ENCODE measurements around the gene CCL14. TPM values are rescaled to one million over a fixed set of nuclear protein-coding genes. Genes with fewer than 3 reads are reported as not detected.

Gene CCL14
- total RNA-seq, 2 experiments from 2014 or later: not detected

- Mint-ChIP-seq H3K4me3 (no peak overlapping the region), H3K27ac (no peak overlapping the region), H3K27me3 (ENCODE audit: low read depth) (peaks cover 5% of the 10 kb centered on the region), H3K9me3 (ENCODE audit: insufficient read depth) (peaks cover 5% of the 10 kb centered on the region), H3K4me1 (ENCODE audit: low read depth) (no peaks in the 10 kb centered on the region), H3K36me3 (ENCODE audit: low read depth) (no peaks in the 10 kb centered on the region)
- no peak for ATAC-seq
- DNase-seq: no peak
- CTCF ChIA-PET: interaction anchor here (3.8 to 11.9 kb wide), 3 partner anchors 8 to 164 kb away, joined by 19 to 174 read pairs (median 20); no protein-coding TSS in a partner anchor
- POLR2A ChIA-PET: no interaction called here
Observed at GRCh38 chr17:35984140-35984539, 2.4 kb downstream of the CCL14 start.

DNA sequence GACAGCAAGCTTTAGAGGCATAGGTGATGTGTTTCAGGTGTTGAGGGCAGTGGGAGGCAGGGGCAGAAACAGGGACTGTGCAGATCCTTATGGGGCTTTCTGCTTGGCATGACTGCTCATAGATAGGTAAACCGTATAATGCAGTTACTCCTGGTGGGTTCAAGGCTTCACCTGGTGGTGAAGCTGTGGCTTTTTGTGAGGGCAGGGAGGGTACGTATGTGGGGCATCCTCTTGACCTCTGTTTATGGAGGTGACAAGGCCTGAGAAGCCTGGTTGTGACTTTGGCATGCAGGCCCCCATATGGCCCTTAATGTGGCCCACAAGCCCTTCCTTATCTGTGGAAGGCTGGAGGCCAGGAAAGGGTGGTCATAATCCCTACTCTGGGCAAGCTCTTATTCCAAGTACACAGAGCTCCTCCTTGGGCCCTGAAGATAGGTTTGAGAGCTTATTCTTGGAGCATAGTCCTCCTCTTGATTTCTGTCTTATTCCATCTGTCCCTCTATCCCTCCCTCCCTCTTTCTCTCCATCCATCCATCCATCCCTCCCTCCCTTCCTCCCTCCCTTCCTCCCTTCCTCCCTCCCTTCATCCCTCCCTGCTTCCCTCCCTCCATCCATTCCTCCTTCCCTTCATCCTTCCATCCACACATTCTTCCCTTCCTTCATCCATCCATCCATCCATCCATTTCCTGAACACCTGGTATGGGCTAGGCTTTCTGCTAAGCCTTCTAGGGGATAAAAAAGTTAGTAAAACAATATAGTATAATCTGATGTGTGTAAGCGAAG is 3.9 kb downstream of the CCL14 start:
- ATAC-seq: no peak
- H3K36me3 Mint-ChIP-seq (ENCODE audit: low read depth): no peaks in the 10 kb centered on the region
- peaks cover 7% of the 10 kb centered on the region for H3K27me3 Mint-ChIP-seq (ENCODE audit: low read depth)
- no peaks in the 10 kb centered on the region for H3K4me1 Mint-ChIP-seq (ENCODE audit: low read depth)
- H3K27ac Mint-ChIP-seq: no peak overlapping the region
- ChIA-PET CTCF (interaction anchor here (0.7 to 11.9 kb wide), 6 partner anchors 12 to 165 kb away, joined by 3 to 174 read pairs (median 9); no protein-coding TSS in a partner anchor), POLR2A (no interaction called here)
- no peak overlapping the region for H3K4me3 Mint-ChIP-seq
- no peak for DNase-seq
- H3K9me3 Mint-ChIP-seq (ENCODE audit: insufficient read depth): no peaks in the 10 kb centered on the region

DNA sequence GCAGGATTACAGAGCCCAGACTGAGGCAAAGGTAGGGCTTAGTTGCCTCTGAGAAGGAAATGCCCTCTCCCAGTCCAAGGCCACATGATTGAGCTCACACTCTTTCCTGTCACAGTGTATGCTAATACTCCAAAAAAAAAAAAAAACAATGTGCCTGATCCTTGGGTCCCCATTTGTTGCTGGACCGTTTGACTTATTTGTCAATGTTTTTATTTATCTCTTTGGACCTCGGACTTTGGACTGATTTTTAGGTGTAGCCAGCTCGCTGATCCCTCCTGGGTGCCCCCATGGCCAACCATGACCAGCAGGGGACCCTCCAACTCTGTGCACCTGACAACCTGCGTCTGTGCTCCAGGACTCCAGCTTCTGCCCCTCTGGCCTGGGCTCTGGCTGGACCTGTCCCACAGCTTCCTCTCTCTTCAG is 4.6 kb downstream of the CCL14 start:
- Mint-ChIP-seq H3K4me3 (no peak overlapping the region), H3K9me3 (ENCODE audit: insufficient read depth) (no peaks in the 10 kb centered on the region), H3K27ac (no peak overlapping the region), H3K36me3 (ENCODE audit: low read depth) (no peaks in the 10 kb centered on the region), H3K27me3 (ENCODE audit: low read depth) (peaks cover 7% of the 10 kb centered on the region), H3K4me1 (ENCODE audit: low read depth) (no peaks in the 10 kb centered on the region)
- ATAC-seq: no peak
- ChIA-PET POLR2A (interaction anchor here (0.5 kb wide), 1 partner anchor 20 kb away, joined by 3 read pairs; no protein-coding TSS in a partner anchor), CTCF (interaction anchor here (1.1 to 11.9 kb wide), 5 partner anchors 12 to 166 kb away, joined by 5 to 174 read pairs (median 13); no protein-coding TSS in a partner anchor)
- no peak for DNase-seq

DNA sequence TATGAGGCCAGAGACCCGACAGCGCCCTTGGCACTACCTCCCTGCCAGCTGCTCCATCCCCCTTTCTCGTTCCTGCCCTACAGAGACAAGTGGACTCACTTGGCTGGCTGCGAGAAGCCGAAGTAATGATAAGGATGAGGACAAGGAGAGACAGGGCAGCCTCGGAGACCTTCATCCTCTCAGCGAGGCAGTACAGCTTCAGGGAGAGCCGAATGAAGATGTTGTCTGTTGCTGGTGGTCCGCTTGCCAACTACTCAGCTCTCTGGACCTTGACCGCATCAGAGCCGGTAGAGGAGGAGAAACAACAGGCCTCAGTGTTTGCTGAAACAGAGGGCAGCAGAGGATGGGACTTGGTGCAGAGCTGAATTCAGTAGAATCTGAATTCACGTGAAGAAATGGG is 5.3 kb downstream of the CCL14 start, which contains the start of gene CCL16:
CCL16 (minus strand) TSS at position 252 of the 400 bp plus-strand sequence; CDS start at position 175, 77 bp downstream.
- Mint-ChIP-seq H3K4me3 (no peak within 1 kb of the TSS), H3K9me3 (ENCODE audit: insufficient read depth) (no peaks in the 10 kb centered on the region), H3K27ac (no peak within 1 kb of the TSS), H3K4me1 (ENCODE audit: low read depth) (no peaks in the 10 kb centered on the region), H3K27me3 (ENCODE audit: low read depth) (peaks cover 9% of the 10 kb centered on the region), H3K36me3 (ENCODE audit: low read depth) (no peaks in the 10 kb centered on the region)
- ChIA-PET POLR2A (interaction anchor here (0.5 kb wide), 1 partner anchor 19 kb away, joined by 3 read pairs; no protein-coding TSS in a partner anchor), CTCF (interaction anchor here (1.2 to 11.9 kb wide), 4 partner anchors 12 to 167 kb away, joined by 5 to 174 read pairs (median 16); no protein-coding TSS in a partner anchor)
- ATAC-seq (no peak), DNase-seq (no peak)

GRCh38 chr17:35978346-35978745 is 8.2 kb downstream of the CCL14 start:
- Mint-ChIP-seq H3K4me1 (ENCODE audit: low read depth) (no peaks in the 10 kb centered on the region), H3K4me3 (no peak overlapping the region), H3K27ac (no peak overlapping the region), H3K36me3 (ENCODE audit: low read depth) (no peaks in the 10 kb centered on the region), H3K27me3 (ENCODE audit: low read depth) (peaks cover 6% of the 10 kb centered on the region), H3K9me3 (ENCODE audit: insufficient read depth) (no peaks in the 10 kb centered on the region)
- ChIA-PET CTCF (interaction anchor here (1.5 to 11.9 kb wide), 3 partner anchors 10 to 170 kb away, joined by 4 to 174 read pairs (median 9); no protein-coding TSS in a partner anchor), POLR2A (no interaction called here)
- ATAC-seq (no peak), DNase-seq (no peak)

DNA sequence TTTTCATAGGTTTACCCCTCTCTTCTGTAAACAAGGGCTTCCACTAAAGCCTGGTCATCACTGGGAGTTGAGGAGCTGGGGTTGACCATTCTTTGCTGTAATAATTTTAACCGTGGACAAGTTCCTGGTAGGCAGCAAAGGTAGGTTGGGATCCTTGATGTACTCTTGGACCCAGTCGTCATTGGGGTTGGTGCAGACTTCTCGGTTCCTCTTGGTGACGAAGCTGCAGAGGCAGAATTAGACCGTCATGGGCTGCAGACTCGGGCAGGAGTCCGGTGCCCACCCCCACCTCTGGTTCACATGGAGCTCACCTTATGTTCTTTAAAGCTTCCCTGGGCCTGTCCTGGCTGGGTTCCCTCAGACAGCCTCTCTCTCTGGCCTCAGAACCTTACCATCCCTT is 9.0 kb downstream of the CCL14 start:
- H3K36me3 Mint-ChIP-seq (ENCODE audit: low read depth): no peaks in the 10 kb centered on the region
- no peak overlapping the region for H3K4me3 Mint-ChIP-seq
- no peak overlapping the region for H3K27ac Mint-ChIP-seq
- H3K27me3 Mint-ChIP-seq (ENCODE audit: low read depth): peaks cover 6% of the 10 kb centered on the region
- ATAC-seq: no peak
- CTCF ChIA-PET: interaction anchor here (1.5 to 11.9 kb wide), 6 partner anchors 9 to 170 kb away, joined by 4 to 174 read pairs (median 14); partner anchors contain the start of gene CCL14
- POLR2A ChIA-PET: no interaction called here
- no peak for DNase-seq
- H3K4me1 Mint-ChIP-seq (ENCODE audit: low read depth): no peaks in the 10 kb centered on the region
- H3K9me3 Mint-ChIP-seq (ENCODE audit: insufficient read depth): no peaks in the 10 kb centered on the region

DNA sequence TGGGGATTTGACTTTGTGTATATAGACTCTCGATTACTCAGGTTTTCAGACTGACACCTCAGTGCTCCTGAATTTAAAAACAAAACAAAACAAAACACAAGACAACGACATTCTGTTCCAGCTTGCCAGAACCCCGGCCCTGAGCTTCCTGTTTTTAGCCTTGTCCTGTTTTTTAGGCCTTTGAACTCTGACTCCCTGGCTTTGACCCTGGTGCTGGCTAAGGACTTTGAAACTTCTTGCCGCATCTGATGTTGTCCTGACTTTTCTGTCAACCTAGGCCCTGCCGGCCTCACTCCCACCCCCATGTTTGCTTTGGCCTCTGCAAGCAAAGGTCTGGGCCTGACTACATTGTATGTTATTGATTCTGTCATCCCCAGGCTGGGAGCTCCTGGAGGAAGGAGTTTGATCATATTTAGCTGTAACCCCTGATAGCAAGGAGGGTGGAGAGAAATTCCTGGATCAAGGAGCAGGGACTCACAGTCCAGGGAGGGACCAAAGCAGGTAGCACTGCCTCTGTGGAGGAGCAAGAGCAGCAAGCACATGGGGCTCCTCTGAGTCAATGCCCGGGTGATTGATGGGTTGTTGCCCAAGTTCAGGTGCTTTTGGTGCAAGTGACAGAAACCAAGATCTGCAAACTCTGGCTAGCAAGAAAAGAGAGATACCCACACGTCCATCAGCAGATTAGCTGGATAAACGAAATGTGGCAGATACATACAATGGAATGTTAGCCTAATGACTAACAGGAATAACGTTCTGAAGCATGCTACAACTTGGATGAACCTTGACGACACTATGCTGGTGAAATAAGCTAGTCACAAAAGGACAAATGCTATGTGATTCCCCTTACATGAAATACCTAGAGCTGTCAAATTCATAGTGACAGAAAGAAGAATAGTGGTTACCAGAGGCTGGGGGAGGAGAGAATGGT is 12.9 kb downstream of the CCL14 start:
- POLR2A ChIA-PET: no interaction called here
- H3K9me3 Mint-ChIP-seq (ENCODE audit: insufficient read depth): no peaks in the 10 kb centered on the region
- no peaks in the 10 kb centered on the region for H3K36me3 Mint-ChIP-seq (ENCODE audit: low read depth)
- peaks cover 7% of the 10 kb centered on the region for H3K4me1 Mint-ChIP-seq (ENCODE audit: low read depth)
- no peak for DNase-seq
- no peak overlapping the region for H3K27ac Mint-ChIP-seq
- ATAC-seq: no peak
- CTCF ChIA-PET: interaction anchor here (1.2 to 11.9 kb wide), 2 partner anchors 22 to 174 kb away, joined by 3 to 174 read pairs; no protein-coding TSS in a partner anchor
- H3K4me3 Mint-ChIP-seq: no peak overlapping the region
- H3K27me3 Mint-ChIP-seq (ENCODE audit: low read depth): peaks cover 6% of the 10 kb centered on the region

DNA sequence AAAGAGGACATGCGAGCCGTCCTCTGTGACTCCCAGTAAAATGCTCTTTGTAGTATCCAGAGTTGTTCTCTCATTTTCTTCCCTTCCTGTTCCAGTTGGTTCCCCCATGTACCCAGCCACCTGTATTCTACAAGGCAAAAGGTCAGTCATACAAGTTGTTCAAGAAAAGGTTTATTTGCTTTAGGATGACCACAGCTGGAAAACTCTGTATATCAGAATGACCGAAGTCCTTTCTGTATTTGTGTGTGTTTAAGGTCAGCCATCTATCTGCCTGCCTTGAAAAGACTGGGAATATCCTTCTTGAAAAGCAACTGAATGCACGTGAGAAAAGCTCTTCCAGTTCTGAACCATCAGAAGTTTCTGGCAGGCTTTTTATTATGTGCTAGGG is 13.6 kb downstream of the CCL14 start:
- ATAC-seq (no peak), DNase-seq (no peak)
- Mint-ChIP-seq H3K4me3 (no peak overlapping the region), H3K4me1 (ENCODE audit: low read depth) (peaks cover 7% of the 10 kb centered on the region), H3K9me3 (ENCODE audit: insufficient read depth) (no peaks in the 10 kb centered on the region), H3K36me3 (ENCODE audit: low read depth) (no peaks in the 10 kb centered on the region), H3K27ac (no peak overlapping the region), H3K27me3 (ENCODE audit: low read depth) (peaks cover 7% of the 10 kb centered on the region)
- ChIA-PET POLR2A (no interaction called here), CTCF (interaction anchor here (1.2 to 11.9 kb wide), 2 partner anchors 23 to 175 kb away, joined by 3 to 174 read pairs; no protein-coding TSS in a partner anchor)

DNA sequence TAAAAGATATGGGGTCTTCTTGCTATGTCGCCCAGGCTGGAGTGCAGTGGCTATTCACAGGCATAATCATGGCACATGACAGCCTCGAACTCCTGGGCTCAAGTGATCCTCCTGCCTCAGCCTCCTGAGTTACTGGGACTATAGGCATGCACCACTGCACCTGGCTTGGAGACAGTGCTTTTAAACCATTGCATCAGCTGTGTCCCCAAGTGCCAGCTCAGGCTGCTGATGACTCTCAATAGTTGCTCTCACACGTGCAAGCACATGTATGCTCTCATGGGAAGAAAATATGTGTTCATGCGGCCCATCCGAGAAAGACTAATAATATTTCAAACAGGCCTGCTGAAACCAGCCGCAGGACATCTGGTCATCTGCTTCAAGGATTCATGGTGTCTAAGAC is 14.0 kb downstream of the CCL14 start:
- H3K4me1 Mint-ChIP-seq (ENCODE audit: low read depth): peaks cover 7% of the 10 kb centered on the region
- H3K4me3 Mint-ChIP-seq: no peak overlapping the region
- ChIA-PET POLR2A (no interaction called here), CTCF (interaction anchor here (5.2 to 11.9 kb wide), 2 partner anchors 175 kb away, joined by 119 to 174 read pairs; no protein-coding TSS in a partner anchor)
- no peak for ATAC-seq
- no peaks in the 10 kb centered on the region for H3K36me3 Mint-ChIP-seq (ENCODE audit: low read depth)
- peaks cover 7% of the 10 kb centered on the region for H3K27me3 Mint-ChIP-seq (ENCODE audit: low read depth)
- DNase-seq: no peak
- no peaks in the 10 kb centered on the region for H3K9me3 Mint-ChIP-seq (ENCODE audit: insufficient read depth)
- H3K27ac Mint-ChIP-seq: no peak overlapping the region

DNA sequence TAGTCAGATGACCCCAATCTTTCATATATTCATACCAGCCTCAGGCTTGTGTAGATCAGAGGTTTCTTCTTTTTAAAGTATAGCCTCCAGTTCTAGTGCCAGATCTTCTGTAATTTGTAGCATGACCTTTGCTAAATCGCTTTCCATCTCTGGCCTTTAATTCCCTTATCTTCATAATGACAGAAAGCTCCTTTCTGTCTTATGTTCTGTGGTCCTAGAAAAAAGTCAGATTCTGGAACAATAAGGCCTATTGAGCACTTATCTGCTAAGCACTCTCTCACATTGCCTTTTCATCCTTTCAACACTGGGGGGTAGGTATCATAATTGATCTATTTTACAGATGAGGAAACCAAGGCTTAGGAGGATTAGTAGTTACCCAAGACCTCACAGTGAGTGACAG is 14.5 kb downstream of the CCL14 start:
- no peak for DNase-seq
- H3K4me1 Mint-ChIP-seq (ENCODE audit: low read depth): peaks cover 7% of the 10 kb centered on the region
- POLR2A ChIA-PET: no interaction called here
- H3K9me3 Mint-ChIP-seq (ENCODE audit: insufficient read depth): no peaks in the 10 kb centered on the region
- H3K36me3 Mint-ChIP-seq (ENCODE audit: low read depth): no peaks in the 10 kb centered on the region
- ATAC-seq: no peak
- CTCF ChIA-PET: interaction anchor here (1.0 to 5.2 kb wide), 3 partner anchors 33 to 176 kb away, joined by 3 to 119 read pairs (median 45); no protein-coding TSS in a partner anchor
- peaks cover 7% of the 10 kb centered on the region for H3K27me3 Mint-ChIP-seq (ENCODE audit: low read depth)
- no peak overlapping the region for H3K27ac Mint-ChIP-seq
- H3K4me3 Mint-ChIP-seq: no peak overlapping the region
